ENCODE measurements around the gene FAM162A. TPM values are rescaled to one million over a fixed set of nuclear protein-coding genes. Genes with fewer than 3 reads are reported as not detected.
A peak's percentile ranks its signal among the peaks of the same experiment; 100 is the strongest.
"Not testable (repeated sequence)": the region's sequence is repeated elsewhere in the genome, so short reads cannot be mapped to it uniquely, and the experiment has no call there.

The FAM162A gene
- total and polyA plus RNA-seq, 2 donors: 45.0 to 69.5 TPM

GRCh38 chr3:122353893-122354401 is 30.0 kb upstream of the FAM162A start:
- no peak overlapping the region for H3K27ac ChIP-seq (ENCODE audit: low read depth in 1 of 2, low read length in 1 of 2)
- H3K9me3 ChIP-seq (ENCODE audit: control insufficient read depth in 2 of 2, insufficient read depth in 1 of 2, low read length in 1 of 2): no peaks in the 10 kb centered on the region
- 98% methylated on average over 1 of the region's 1 CpG for whole genome bisulfite sequencing
- no peaks in the 10 kb centered on the region for H3K4me1 ChIP-seq (ENCODE audit: control insufficient read depth in 2 of 2, insufficient read depth in 2 of 2, low read length in 2 of 2)
- peaks cover 4 to 7% of the 10 kb centered on the region in 2 donors for H3K36me3 ChIP-seq (ENCODE audit: control insufficient read depth in 2 of 2, insufficient read depth in 2 of 2, low read length in 1 of 2)
- no peaks in the 10 kb centered on the region for H3K27me3 ChIP-seq (ENCODE audit: control insufficient read depth in 2 of 2, insufficient read depth in 1 of 2, low read length in 1 of 2)
- H3K4me3 ChIP-seq (ENCODE audit: low read length in 2 of 2): no peak overlapping the region
- DNase-seq (ENCODE audit: low read depth in 6 of 9, low spot score in 9 of 9): no peak

DNA sequence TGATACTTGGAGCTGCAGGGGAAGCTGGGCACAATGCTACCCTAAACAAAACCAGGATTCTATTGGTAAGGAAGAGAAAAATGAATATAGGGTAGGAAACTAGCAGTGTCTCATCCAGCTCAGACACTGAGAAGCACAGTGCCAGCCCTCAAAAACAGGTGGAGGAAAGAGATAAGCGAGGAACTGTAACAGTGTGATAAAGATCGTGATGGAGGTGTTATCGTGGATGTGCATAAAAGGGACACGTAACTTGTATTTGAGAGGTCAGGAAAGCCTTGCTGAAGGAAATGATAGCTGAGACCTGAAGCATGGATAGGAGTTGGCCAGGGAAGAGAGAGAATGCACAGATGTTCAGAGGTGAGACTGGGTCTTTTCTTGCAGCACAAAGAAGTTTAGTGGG is 28.4 kb upstream of the FAM162A start:
- H3K4me1 ChIP-seq (ENCODE audit: control insufficient read depth in 2 of 2, insufficient read depth in 2 of 2, low read length in 2 of 2): no peaks in the 10 kb centered on the region
- H3K9me3 ChIP-seq (ENCODE audit: control insufficient read depth in 2 of 2, insufficient read depth in 1 of 2, low read length in 1 of 2): no peaks in the 10 kb centered on the region
- DNase-seq (ENCODE audit: low read depth in 6 of 9, low spot score in 9 of 9): no peak
- WGBS: 33% methylated on average over 4 of the region's 4 CpGs
- no peaks in the 10 kb centered on the region for H3K27me3 ChIP-seq (ENCODE audit: control insufficient read depth in 2 of 2, insufficient read depth in 1 of 2, low read length in 1 of 2)
- H3K36me3 ChIP-seq (ENCODE audit: control insufficient read depth in 2 of 2, insufficient read depth in 2 of 2, low read length in 1 of 2): peaks cover 4 to 7% of the 10 kb centered on the region in 2 donors
- H3K27ac ChIP-seq (ENCODE audit: low read depth in 1 of 2, low read length in 1 of 2): no peak overlapping the region
- H3K4me3 ChIP-seq (ENCODE audit: low read length in 2 of 2): no peak overlapping the region

DNA sequence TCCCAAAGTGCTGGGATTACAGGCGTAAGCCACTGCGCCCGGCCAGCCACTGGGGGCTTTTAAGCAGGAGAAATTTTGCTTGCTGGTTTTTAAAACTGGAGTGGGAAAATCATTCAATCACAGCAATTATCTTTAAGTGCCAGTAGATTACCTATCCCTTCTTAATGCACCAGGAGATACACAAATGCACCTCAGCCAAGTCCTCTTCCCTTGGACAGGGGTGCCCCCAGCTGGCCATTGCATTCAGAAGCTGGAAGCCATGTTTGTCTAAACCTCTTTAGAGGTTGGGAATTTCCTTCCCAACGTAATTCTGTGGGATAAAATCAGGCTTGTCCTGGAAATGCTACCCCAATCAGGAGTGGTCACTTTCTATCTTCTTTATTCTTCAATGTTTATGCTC is 27.6 kb upstream of the FAM162A start:
- H3K27ac ChIP-seq (ENCODE audit: low read depth in 1 of 2, low read length in 1 of 2): no peak overlapping the region
- no peaks in the 10 kb centered on the region for H3K4me1 ChIP-seq (ENCODE audit: control insufficient read depth in 2 of 2, insufficient read depth in 2 of 2, low read length in 2 of 2)
- no peak overlapping the region for H3K4me3 ChIP-seq (ENCODE audit: low read length in 2 of 2)

DNA sequence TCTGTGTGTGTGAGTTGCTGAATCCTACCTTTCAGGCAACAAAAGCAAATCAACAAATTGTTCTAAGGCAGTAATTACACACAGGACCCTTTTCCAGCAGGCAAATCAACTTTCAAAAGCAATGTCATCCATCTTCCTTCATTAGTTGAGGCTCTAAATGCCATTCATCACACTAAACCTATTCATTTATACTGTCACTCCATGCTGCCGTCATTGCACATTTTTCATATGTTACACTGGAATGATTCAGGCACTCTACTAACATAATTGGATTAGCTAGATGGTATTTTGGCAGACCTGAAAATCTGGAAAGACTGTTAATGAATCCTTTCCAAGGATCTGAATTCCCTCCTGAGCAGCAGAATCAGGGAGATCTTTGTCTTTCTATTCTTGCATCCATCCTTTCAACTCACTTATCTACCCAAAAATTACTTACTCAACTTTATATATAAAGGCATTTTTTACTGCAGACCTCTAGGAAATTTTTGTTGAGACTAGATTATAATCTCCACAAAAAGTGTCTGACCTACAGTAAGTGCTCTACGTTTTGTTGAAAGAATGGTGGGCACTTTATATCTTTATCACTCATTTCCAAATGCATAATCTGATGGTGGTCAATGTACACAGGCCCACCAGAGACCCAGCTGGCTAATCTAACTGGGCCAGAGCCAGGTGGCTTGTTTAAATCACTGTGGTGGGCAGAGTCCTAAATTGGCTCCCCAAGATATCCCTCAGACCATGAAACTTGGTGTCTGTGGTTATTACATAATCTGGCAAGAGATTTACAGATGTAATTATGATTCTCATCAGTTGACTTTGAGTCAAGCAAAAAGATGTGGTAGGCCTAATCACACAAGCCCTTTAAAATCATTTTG is 25.9 kb upstream of the FAM162A start:
- no peaks in the 10 kb centered on the region for H3K27me3 ChIP-seq (ENCODE audit: control insufficient read depth in 2 of 2, insufficient read depth in 1 of 2, low read length in 1 of 2)

More for the DNA sequence above, 27.6 kb upstream of the FAM162A start:
- DNase-seq (ENCODE audit: low read depth in 6 of 9, low spot score in 9 of 9): peak in 6 of 9 donors; percentile 4 to 54 (median 10)
- peaks cover 5 to 7% of the 10 kb centered on the region in 2 donors for H3K36me3 ChIP-seq (ENCODE audit: control insufficient read depth in 2 of 2, insufficient read depth in 2 of 2, low read length in 1 of 2)
- WGBS: 92% methylated on average over 4 of the region's 4 CpGs
- H3K9me3 ChIP-seq (ENCODE audit: control insufficient read depth in 2 of 2, insufficient read depth in 1 of 2, low read length in 1 of 2): no peaks in the 10 kb centered on the region
- no peaks in the 10 kb centered on the region for H3K27me3 ChIP-seq (ENCODE audit: control insufficient read depth in 2 of 2, insufficient read depth in 1 of 2, low read length in 1 of 2)

DNA sequence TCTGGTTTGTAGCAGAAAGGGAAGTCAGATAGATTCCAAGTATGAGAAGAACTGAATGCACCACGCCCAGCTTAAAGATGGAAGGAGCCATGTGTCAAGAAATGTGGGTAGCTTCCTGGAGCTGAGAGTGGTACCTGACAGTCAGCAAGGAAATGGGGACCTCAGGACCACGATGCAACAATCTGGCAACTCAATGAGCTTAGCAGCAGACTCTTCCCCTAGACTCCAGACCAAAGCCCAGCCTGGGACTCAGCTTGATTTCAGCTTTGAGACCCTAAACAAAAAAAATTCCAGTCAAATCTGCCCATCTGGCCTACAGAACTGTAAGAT is 25.3 kb upstream of the FAM162A start:
- Histone ChIP-seq H3K27me3 (ENCODE audit: control insufficient read depth in 2 of 2, insufficient read depth in 1 of 2, low read length in 1 of 2) (no peaks in the 10 kb centered on the region), H3K9me3 (ENCODE audit: control insufficient read depth in 2 of 2, insufficient read depth in 1 of 2, low read length in 1 of 2) (no peaks in the 10 kb centered on the region), H3K4me3 (ENCODE audit: low read length in 2 of 2) (no peak overlapping the region), H3K27ac (ENCODE audit: low read depth in 1 of 2, low read length in 1 of 2) (no peak overlapping the region), H3K4me1 (ENCODE audit: control insufficient read depth in 2 of 2, insufficient read depth in 2 of 2, low read length in 2 of 2) (no peaks in the 10 kb centered on the region), H3K36me3 (ENCODE audit: control insufficient read depth in 2 of 2, insufficient read depth in 2 of 2, low read length in 1 of 2) (peaks cover 10 to 14% of the 10 kb centered on the region in 2 donors)
- no peak for DNase-seq (ENCODE audit: low read depth in 6 of 9, low spot score in 9 of 9)
- WGBS: 95% methylated on average over 2 of the region's 2 CpGs

More for the DNA sequence above, 25.9 kb upstream of the FAM162A start:
- Histone ChIP-seq H3K4me3 (ENCODE audit: low read length in 2 of 2) (no peak overlapping the region), H3K9me3 (ENCODE audit: control insufficient read depth in 2 of 2, insufficient read depth in 1 of 2, low read length in 1 of 2) (no peaks in the 10 kb centered on the region), H3K27ac (ENCODE audit: low read depth in 1 of 2, low read length in 1 of 2) (no peak overlapping the region), H3K36me3 (ENCODE audit: control insufficient read depth in 2 of 2, insufficient read depth in 2 of 2, low read length in 1 of 2) (peaks cover 10 to 14% of the 10 kb centered on the region in 2 donors), H3K4me1 (ENCODE audit: control insufficient read depth in 2 of 2, insufficient read depth in 2 of 2, low read length in 2 of 2) (no peaks in the 10 kb centered on the region)
- no peak for DNase-seq (ENCODE audit: low read depth in 6 of 9, low spot score in 9 of 9)
- WGBS: 95% methylated on average over 2 of the region's 2 CpGs

DNA sequence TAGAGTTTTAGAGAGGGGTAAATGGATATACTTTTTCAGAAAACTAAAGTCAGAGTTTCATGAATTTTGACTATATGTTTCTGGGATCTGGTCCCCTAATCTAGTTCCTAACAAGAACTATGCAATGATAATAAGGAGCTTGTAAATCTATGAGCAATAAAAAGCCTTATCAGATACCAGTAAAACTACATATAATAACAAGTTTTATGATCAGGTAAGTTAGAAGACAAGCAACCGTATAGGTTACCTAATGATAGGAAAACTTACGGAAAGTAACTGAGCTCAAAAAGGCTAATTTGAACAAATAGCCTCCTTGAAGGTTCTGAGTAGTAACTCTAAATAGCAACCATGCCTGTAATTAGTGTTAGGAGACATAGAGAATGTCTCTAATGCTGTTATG is 22.0 kb upstream of the FAM162A start:
- no peak overlapping the region for H3K4me3 ChIP-seq (ENCODE audit: low read length in 2 of 2)
- H3K9me3 ChIP-seq (ENCODE audit: control insufficient read depth in 2 of 2, insufficient read depth in 1 of 2, low read length in 1 of 2): no peaks in the 10 kb centered on the region
- no peak for DNase-seq (ENCODE audit: low read depth in 6 of 9, low spot score in 9 of 9)
- H3K36me3 ChIP-seq (ENCODE audit: control insufficient read depth in 2 of 2, insufficient read depth in 2 of 2, low read length in 1 of 2): peaks cover 17 to 23% of the 10 kb centered on the region in 2 donors
- H3K27ac ChIP-seq (ENCODE audit: low read depth in 1 of 2, low read length in 1 of 2): no peak overlapping the region
- no peaks in the 10 kb centered on the region for H3K4me1 ChIP-seq (ENCODE audit: control insufficient read depth in 2 of 2, insufficient read depth in 2 of 2, low read length in 2 of 2)
- H3K27me3 ChIP-seq (ENCODE audit: control insufficient read depth in 2 of 2, insufficient read depth in 1 of 2, low read length in 1 of 2): no peaks in the 10 kb centered on the region
- 97% methylated on average over 2 of the region's 2 CpGs for WGBS

DNA sequence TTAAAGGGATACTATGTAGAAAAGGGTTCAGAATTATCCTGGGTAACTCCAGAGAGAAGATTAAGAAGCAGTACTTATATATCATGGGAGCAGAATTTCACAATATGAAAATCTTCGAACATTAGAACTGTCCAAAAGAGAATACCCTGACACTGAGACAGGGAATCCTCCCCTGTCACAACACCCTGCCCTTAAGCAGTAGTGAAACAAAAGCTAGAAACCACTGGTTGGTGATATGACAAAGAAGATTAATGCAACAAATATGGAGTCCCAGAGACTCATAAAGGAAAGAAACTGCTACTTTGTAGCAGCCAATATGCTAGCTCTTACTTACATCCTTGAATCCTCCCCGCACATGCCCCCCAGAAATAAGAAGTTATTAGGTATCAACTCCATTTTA is 19.5 kb upstream of the FAM162A start:
- Histone ChIP-seq H3K27me3 (ENCODE audit: control insufficient read depth in 2 of 2, insufficient read depth in 1 of 2, low read length in 1 of 2) (no peaks in the 10 kb centered on the region), H3K4me3 (ENCODE audit: low read length in 2 of 2) (no peak overlapping the region), H3K36me3 (ENCODE audit: control insufficient read depth in 2 of 2, insufficient read depth in 2 of 2, low read length in 1 of 2) (peaks cover 10 to 19% of the 10 kb centered on the region in 2 donors), H3K9me3 (ENCODE audit: control insufficient read depth in 2 of 2, insufficient read depth in 1 of 2, low read length in 1 of 2) (no peaks in the 10 kb centered on the region), H3K4me1 (ENCODE audit: control insufficient read depth in 2 of 2, insufficient read depth in 2 of 2, low read length in 2 of 2) (no peaks in the 10 kb centered on the region), H3K27ac (ENCODE audit: low read depth in 1 of 2, low read length in 1 of 2) (no peak overlapping the region)
- WGBS: 74% methylated on average over 2 of the region's 2 CpGs
- no peak for DNase-seq (ENCODE audit: low read depth in 6 of 9, low spot score in 9 of 9)

- no peaks in the 10 kb centered on the region for H3K9me3 ChIP-seq (ENCODE audit: control insufficient read depth in 2 of 2, insufficient read depth in 1 of 2, low read length in 1 of 2)
- DNase-seq (ENCODE audit: low read depth in 6 of 9, low spot score in 9 of 9): no peak
- H3K4me1 ChIP-seq (ENCODE audit: control insufficient read depth in 2 of 2, insufficient read depth in 2 of 2, low read length in 2 of 2): no peaks in the 10 kb centered on the region
- 96% methylated on average over 1 of the region's 1 CpG for WGBS
- H3K36me3 ChIP-seq (ENCODE audit: control insufficient read depth in 2 of 2, insufficient read depth in 2 of 2, low read length in 1 of 2): peaks cover 11 to 19% of the 10 kb centered on the region in 2 donors
- no peak overlapping the region for H3K4me3 ChIP-seq (ENCODE audit: low read length in 2 of 2)
- H3K27ac ChIP-seq (ENCODE audit: low read depth in 1 of 2, low read length in 1 of 2): no peak overlapping the region
- H3K27me3 ChIP-seq (ENCODE audit: control insufficient read depth in 2 of 2, insufficient read depth in 1 of 2, low read length in 1 of 2): no peaks in the 10 kb centered on the region
Measured at GRCh38 chr3:122365073-122365472, 18.9 kb upstream of the FAM162A start.

- 98% methylated on average over 10 of the region's 10 CpGs for WGBS
- DNase-seq (ENCODE audit: low read depth in 6 of 9, low spot score in 9 of 9): not testable (repeated sequence)
- peaks cover 14 to 19% of the 10 kb centered on the region in 2 donors for H3K36me3 ChIP-seq (ENCODE audit: control insufficient read depth in 2 of 2, insufficient read depth in 2 of 2, low read length in 1 of 2)
Measured at GRCh38 chr3:122365582-122366378, 18.2 kb upstream of the FAM162A start.

More at GRCh38 chr3:122365582-122366378, 18.2 kb upstream of the FAM162A start:
- H3K9me3 ChIP-seq (ENCODE audit: control insufficient read depth in 2 of 2, insufficient read depth in 1 of 2, low read length in 1 of 2); H3K27me3 ChIP-seq (ENCODE audit: control insufficient read depth in 2 of 2, insufficient read depth in 1 of 2, low read length in 1 of 2); H3K4me3 ChIP-seq (ENCODE audit: low read length in 2 of 2); H3K27ac ChIP-seq (ENCODE audit: low read depth in 1 of 2, low read length in 1 of 2); H3K4me1 ChIP-seq (ENCODE audit: control insufficient read depth in 2 of 2, insufficient read depth in 2 of 2, low read length in 2 of 2): not testable (repeated sequence)

Measured in thymus (tissue), 11 donors.